Testis (tissue), 2 donors: ENCODE data around the gene ASIC4.

Experiments
- CTCF ChIP-seq, 3 experiments: fragments of 450-650 bp in 2 of 3; fragments of 200-600 bp in 1 of 3; sonication (generic) in 1 of 3; IDR thresholded peaks; one replicate each; pipeline ENCODE4 v1.5.1; 2016 to 2019; ENCODE audit warnings: antibody characterized with exemption in 3 of 3, mild to moderate bottlenecking in 2 of 3, moderate library complexity in 1 of 3
- POLR2A ChIP-seq: fragments of 450-650 bp; IDR thresholded peaks from one replicate; pipeline ENCODE4 v1.6.1; 2017; ENCODE audit warnings: antibody characterized with exemption, mild to moderate bottlenecking, moderate library complexity

GRCh38 chr2:219569635-219570034 is 55.4 kb downstream of the ASIC4 start:
- TF ChIP-seq CTCF (IDR thresholded peaks at IDR 0.05) (no peak), POLR2A (no peak)
